Adipocyte (in vitro differentiated cells): Measurements from ENCODE around the gene TOPBP1.
"Not testable (repeated sequence)": the region's sequence is repeated elsewhere in the genome, so short reads cannot be mapped to it uniquely, and the experiment has no call there.

Source experiments
- DNase-seq: peaks from one replicate; pipeline ENCODE4 v3.0.0-alpha.2; 2015; ENCODE audit warnings: low read depth
- H3K27me3 ChIP-seq: replicated peaks from 2 replicates; pipeline ENCODE4 v1.7.0; 2013; ENCODE audit warnings: mild to moderate bottlenecking, low read length, moderate library complexity; ENCODE audit not compliant: control insufficient read depth, insufficient read depth
- H3K36me3 ChIP-seq: 2 replicates; pipeline ENCODE4 v1.7.0; 2013; ENCODE audit warnings: low read length, mild to moderate bottlenecking, moderate library complexity; ENCODE audit not compliant: control insufficient read depth, insufficient read depth, severe bottlenecking
- H3K4me1 ChIP-seq: 2 replicates; pipeline ENCODE4 v1.7.0; 2013; ENCODE audit warnings: mild to moderate bottlenecking, low read length, moderate library complexity; ENCODE audit not compliant: control insufficient read depth, insufficient read depth
- H3K4me3 ChIP-seq: 2 replicates; pipeline ENCODE4 v1.7.0; 2013; ENCODE audit warnings: mild to moderate bottlenecking, low read length, moderate library complexity
- H3K9ac ChIP-seq: 2 replicates; pipeline ENCODE4 v1.7.0; 2013; ENCODE audit warnings: mild to moderate bottlenecking, low read length, moderate library complexity
- H3K9me3 ChIP-seq: 2 replicates; pipeline ENCODE4 v1.7.0; 2013; ENCODE audit warnings: mild to moderate bottlenecking, low read length, moderate library complexity; ENCODE audit not compliant: control insufficient read depth

Gene TOPBP1

GRCh38 chr3:133695560-133696171 lies 33.9 kb upstream of the TOPBP1 start:
- no peak overlapping the region for H3K9ac ChIP-seq
- H3K9me3 ChIP-seq: no peaks in the 10 kb centered on the region
- peaks cover 3% of the 10 kb centered on the region for H3K27me3 ChIP-seq
- H3K4me1 ChIP-seq: no peaks in the 10 kb centered on the region
- no peaks in the 10 kb centered on the region for H3K36me3 ChIP-seq
- no peak for DNase-seq
- no peak overlapping the region for H3K4me3 ChIP-seq

- Histone ChIP-seq H3K4me3 (no peak overlapping the region), H3K27me3 (peaks cover 3% of the 10 kb centered on the region), H3K9me3 (no peaks in the 10 kb centered on the region), H3K9ac (no peak overlapping the region), H3K4me1 (no peaks in the 10 kb centered on the region), H3K36me3 (no peaks in the 10 kb centered on the region)
- no peak for DNase-seq
Observed at GRCh38 chr3:133694288-133695268, 32.8 kb upstream of the TOPBP1 start.

GRCh38 chr3:133693821-133694220 lies 32.1 kb upstream of the TOPBP1 start:
- Histone ChIP-seq H3K4me1 (no peaks in the 10 kb centered on the region), H3K9ac (no peak overlapping the region), H3K27me3 (peaks cover 3% of the 10 kb centered on the region), H3K9me3 (no peaks in the 10 kb centered on the region), H3K4me3 (no peak overlapping the region), H3K36me3 (no peaks in the 10 kb centered on the region)
- DNase-seq: no peak

- Histone ChIP-seq H3K27me3 (peaks cover 3% of the 10 kb centered on the region), H3K4me3 (no peak overlapping the region), H3K36me3 (no peaks in the 10 kb centered on the region), H3K4me1 (no peaks in the 10 kb centered on the region), H3K9ac (no peak overlapping the region), H3K9me3 (no peaks in the 10 kb centered on the region)
- DNase-seq: no peak
Observed at GRCh38 chr3:133692759-133693158, 31.0 kb upstream of the TOPBP1 start.

- Histone ChIP-seq H3K9me3 (no peaks in the 10 kb centered on the region), H3K27me3 (peaks cover 3% of the 10 kb centered on the region), H3K9ac (no peak overlapping the region), H3K4me3 (no peak overlapping the region), H3K4me1 (no peaks in the 10 kb centered on the region), H3K36me3 (no peaks in the 10 kb centered on the region)
- peak; percentile 13 for DNase-seq
Observed at GRCh38 chr3:133691273-133692107, 29.7 kb upstream of the TOPBP1 start.

GRCh38 chr3:133677993-133678392 lies 16.3 kb upstream of the TOPBP1 start:
- H3K4me3 ChIP-seq, H3K9me3 ChIP-seq, DNase-seq, H3K9ac ChIP-seq, H3K36me3 ChIP-seq: not testable (repeated sequence)
- Histone ChIP-seq H3K27me3 (peaks cover 31% of the 10 kb centered on the region), H3K4me1 (peaks cover 24% of the 10 kb centered on the region)

GRCh38 chr3:133676336-133677118 lies 14.8 kb upstream of the TOPBP1 start:
- Histone ChIP-seq H3K9ac (no peak overlapping the region), H3K9me3 (no peaks in the 10 kb centered on the region), H3K4me3 (no peak overlapping the region), H3K27me3 (peaks cover 32% of the 10 kb centered on the region), H3K36me3 (no peaks in the 10 kb centered on the region), H3K4me1 (peaks cover 24% of the 10 kb centered on the region)
- no peak for DNase-seq

- Histone ChIP-seq H3K4me1 (peaks cover 24% of the 10 kb centered on the region), H3K36me3 (no peaks in the 10 kb centered on the region), H3K9me3 (no peaks in the 10 kb centered on the region), H3K9ac (no peak overlapping the region), H3K27me3 (peaks cover 32% of the 10 kb centered on the region), H3K4me3 (no peak overlapping the region)
- DNase-seq: no peak
Observed at GRCh38 chr3:133675631-133676335, 14.0 kb upstream of the TOPBP1 start.

- Histone ChIP-seq H3K9me3 (no peaks in the 10 kb centered on the region), H3K4me3 (peak overlapping the region; percentile 37), H3K9ac (no peak overlapping the region), H3K36me3 (no peaks in the 10 kb centered on the region), H3K27me3 (peaks cover 32% of the 10 kb centered on the region), H3K4me1 (peaks cover 24% of the 10 kb centered on the region)
- no peak for DNase-seq
Observed at GRCh38 chr3:133674290-133674919, 12.7 kb upstream of the TOPBP1 start.

- Histone ChIP-seq H3K4me3 (no peak overlapping the region), H3K36me3 (no peaks in the 10 kb centered on the region), H3K27me3 (peaks cover 32% of the 10 kb centered on the region), H3K9ac (no peak overlapping the region), H3K4me1 (peaks cover 24% of the 10 kb centered on the region), H3K9me3 (no peaks in the 10 kb centered on the region)
- DNase-seq: no peak
Observed at GRCh38 chr3:133673746-133674145, 12.0 kb upstream of the TOPBP1 start.
